ENCODE measurements around the gene AP5Z1.

AP5Z1 gene

GRCh38 chr7:4775250-4775847 is at the start of gene AP5Z1:
AP5Z1 (plus strand) TSS chr7:4775623; CDS start chr7:4775716, 93 bp downstream.
- peak; percentile 96 for DNase-seq

- no peak for DNase-seq
These were observed 49.5 kb upstream of the AP5Z1 start for GRCh38 chr7:4725850-4726450.

GRCh38 chr7:4726566-4726965 is 48.9 kb upstream of the AP5Z1 start:
- DNase-seq, result no peak

GRCh38 chr7:4727914-4728705 is 47.3 kb upstream of the AP5Z1 start:
- no peak for DNase-seq

- no peak for DNase-seq
These were observed 46.2 kb upstream of the AP5Z1 start for GRCh38 chr7:4729266-4729665.

- no peak for DNase-seq
These were observed 45.1 kb upstream of the AP5Z1 start for GRCh38 chr7:4730276-4730675.

- DNase-seq, result no peak
These were observed 44.5 kb upstream of the AP5Z1 start for GRCh38 chr7:4730971-4731370.

GRCh38 chr7:4731803-4732202 is 43.6 kb upstream of the AP5Z1 start:
- DNase-seq, result no peak

- DNase-seq, result no peak
These were observed 41.4 kb upstream of the AP5Z1 start for GRCh38 chr7:4733936-4734528.

- DNase-seq, result no peak
These were observed 40.7 kb upstream of the AP5Z1 start for GRCh38 chr7:4734587-4735345.

- DNase-seq, result no peak
These were observed 38.1 kb upstream of the AP5Z1 start for GRCh38 chr7:4737300-4737699.

GRCh38 chr7:4738711-4739527 is 36.5 kb upstream of the AP5Z1 start:
- peak; percentile 36 for DNase-seq

- DNase-seq, result peak; percentile 49
These were observed 35.9 kb upstream of the AP5Z1 start for GRCh38 chr7:4739528-4739992.

GRCh38 chr7:4740796-4741195 is 34.6 kb upstream of the AP5Z1 start:
- no peak for DNase-seq

- DNase-seq, result no peak
These were observed 33.3 kb upstream of the AP5Z1 start for GRCh38 chr7:4742051-4742573.

- DNase-seq, result no peak
These were observed 32.6 kb upstream of the AP5Z1 start for GRCh38 chr7:4742852-4743251.

GRCh38 chr7:4744391-4745264 is 30.8 kb upstream of the AP5Z1 start:
- peak; percentile 71 for DNase-seq

- DNase-seq, result no peak
These were observed 30.0 kb upstream of the AP5Z1 start for GRCh38 chr7:4745265-4745919.

- no peak for DNase-seq
These were observed 29.2 kb upstream of the AP5Z1 start for GRCh38 chr7:4745971-4746919.

Data from stimulated activated CD4-positive, alpha-beta T cell treated with anti-CD3 and anti-CD28 coated beads, Interleukin-4, amount 100 ng/mL, for 24 hours (primary cell).